UCSD-AML1 (cell line): ENCODE measurements around the gene CEP295NL.
A peak's percentile ranks its signal among the peaks of the same experiment; 100 is the strongest.
"Not testable (repeated sequence)": the region's sequence is repeated elsewhere in the genome, so short reads cannot be mapped to it uniquely, and the experiment has no call there.

Experiments used
- DNase-seq: peaks from one replicate; lab custom pipeline; 2025; ENCODE audit not compliant: unreplicated experiment; lab: John Stamatoyannopoulos, UW

The CEP295NL gene

GRCh38 chr17:78933025-78933958 is 30.3 kb upstream of the CEP295NL start:
- peak; percentile 76 for DNase-seq

- DNase-seq, result no peak
Measured at GRCh38 chr17:78929908-78930775, 27.1 kb upstream of the CEP295NL start.

GRCh38 chr17:78925662-78926555 is 22.9 kb upstream of the CEP295NL start:
- DNase-seq, result peak; percentile 44

DNA sequence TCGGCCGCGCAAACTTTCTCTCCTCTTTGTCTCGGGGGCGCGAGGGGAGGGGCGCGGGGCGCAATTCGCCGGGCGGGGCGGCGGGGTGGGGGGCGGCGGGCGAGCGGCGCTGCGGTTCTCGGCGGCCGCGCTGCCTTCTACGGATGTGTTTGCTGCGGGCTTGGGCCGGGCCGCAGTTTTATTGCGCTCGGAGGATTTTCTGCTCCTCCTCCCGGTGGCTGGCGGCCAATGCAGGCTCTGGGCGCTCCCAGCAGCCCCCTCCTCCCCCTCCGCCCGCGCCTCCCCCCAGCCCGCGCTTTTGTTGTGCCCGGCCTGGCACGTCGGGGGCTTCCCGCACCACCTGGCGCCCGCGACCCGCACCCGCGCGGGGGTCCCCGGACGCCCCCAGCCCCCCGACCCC is 22.2 kb upstream of the CEP295NL start, which contains the start of gene TIMP2:
TSS of gene TIMP2 (minus strand) at position 154 of the 400 bp plus-strand sequence. CDS start 299 bp downstream, outside the sequence.
- DNase-seq, result peak; percentile 81

DNA sequence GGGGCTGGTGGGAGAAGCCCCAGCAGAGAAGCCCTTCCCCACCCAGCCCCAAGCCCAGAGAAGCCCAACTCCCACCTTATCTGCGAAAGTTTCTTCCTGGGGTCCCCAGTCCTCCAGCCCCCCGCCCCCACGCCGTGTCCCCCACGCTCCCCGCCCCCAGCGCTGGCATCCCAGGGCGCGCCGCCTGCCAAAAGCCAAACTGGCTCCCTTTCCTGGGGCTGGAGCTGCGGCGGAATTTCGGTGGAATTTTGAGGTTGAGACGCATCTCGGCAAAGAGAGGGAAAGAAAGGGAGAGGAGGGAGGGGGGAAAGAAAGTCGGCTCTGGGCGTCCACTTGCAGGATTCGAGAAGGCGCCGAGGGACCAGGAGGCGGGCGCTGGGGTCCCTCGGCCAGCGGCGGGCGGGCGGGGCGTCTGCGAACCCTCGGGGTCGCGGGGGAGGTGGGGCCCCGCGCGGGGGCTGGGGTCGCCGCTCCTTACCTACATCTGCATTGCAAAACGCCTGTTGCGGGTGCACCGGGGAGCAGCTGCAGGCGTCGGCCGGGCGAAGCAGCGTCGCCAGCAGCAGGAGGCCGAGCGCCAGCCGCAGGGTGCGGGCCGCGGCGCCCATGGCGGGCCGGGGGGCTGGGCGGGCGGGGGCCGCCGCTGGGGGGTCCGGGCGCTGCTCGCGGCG is 21.6 kb upstream of the CEP295NL start:
- DNase-seq, result no peak

- DNase-seq, result peak; percentile 58
Measured at GRCh38 chr17:78923660-78924453, 20.9 kb upstream of the CEP295NL start.

GRCh38 chr17:78922816-78923498 is 20.0 kb upstream of the CEP295NL start:
- DNase-seq, result peak; percentile 46

DNA sequence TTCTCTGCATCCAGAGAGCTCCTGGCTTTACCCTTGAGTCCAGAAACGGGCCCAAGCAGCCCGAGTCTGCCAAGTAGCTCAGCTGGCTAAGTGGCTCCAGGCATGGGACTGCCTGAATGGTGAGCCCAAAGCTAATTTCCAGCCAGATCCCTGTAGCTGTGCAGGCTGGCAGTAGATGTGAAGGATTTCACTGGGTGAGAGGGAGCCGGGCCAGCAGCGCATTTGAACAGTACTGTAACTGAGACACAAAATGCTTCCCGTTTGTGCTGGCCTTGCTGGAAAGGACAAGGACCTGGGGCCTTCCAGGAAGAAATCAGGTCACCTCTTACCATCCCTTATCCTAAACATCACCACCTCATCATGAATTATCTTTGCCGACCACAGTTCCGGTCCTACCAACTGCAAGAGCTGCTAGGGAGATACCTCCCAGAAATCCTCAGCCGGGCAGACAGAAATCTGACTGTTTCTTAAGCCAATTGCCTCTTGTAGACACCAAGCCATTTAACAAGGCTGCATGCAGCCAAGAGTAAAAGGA is 18.5 kb upstream of the CEP295NL start:
- DNase-seq, result no peak

- no peak for DNase-seq
Measured at GRCh38 chr17:78920528-78920927, 17.5 kb upstream of the CEP295NL start.

- no peak for DNase-seq
Measured at GRCh38 chr17:78919861-78920450, 17.0 kb upstream of the CEP295NL start.

- no peak for DNase-seq
Measured at GRCh38 chr17:78918979-78919378, 16.0 kb upstream of the CEP295NL start.

DNA sequence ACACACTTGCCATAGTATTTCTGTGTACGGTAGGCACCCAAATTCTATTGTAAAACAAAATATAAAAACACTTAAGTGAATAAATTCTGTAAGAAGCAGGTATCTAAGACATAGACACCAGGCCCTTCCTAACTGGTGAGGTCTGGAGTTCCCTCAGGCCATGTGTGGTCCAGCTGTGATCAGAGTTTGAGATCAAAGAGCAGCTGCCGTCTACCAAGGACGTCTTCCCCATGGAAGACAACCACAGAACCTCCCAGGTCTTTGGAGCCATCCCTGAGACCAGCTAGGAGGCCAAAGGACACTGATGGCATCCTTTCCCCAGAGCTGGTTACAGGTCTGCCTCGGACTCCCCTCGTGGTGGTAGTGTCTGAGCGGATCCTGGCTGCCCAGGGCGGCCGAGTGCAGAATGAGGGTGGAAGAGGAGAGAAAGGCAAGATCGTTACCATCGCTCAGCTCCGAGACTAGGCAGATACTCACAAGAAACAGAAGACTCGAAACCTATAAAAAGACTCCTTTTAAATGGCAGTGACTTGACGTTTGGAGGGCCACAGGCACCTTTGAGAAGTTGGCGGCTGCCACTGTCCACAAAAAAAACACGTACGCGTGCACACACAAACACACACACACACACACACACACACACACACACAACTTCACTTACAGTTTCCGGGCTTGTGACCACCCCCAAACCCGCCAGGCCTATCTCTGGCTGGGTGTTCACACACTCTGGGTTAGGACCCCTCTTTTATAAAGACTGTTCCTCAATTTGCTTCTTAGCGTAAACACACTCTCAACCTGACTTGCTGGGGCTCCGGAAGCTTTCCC is 14.7 kb upstream of the CEP295NL start:
- no peak for DNase-seq

DNA sequence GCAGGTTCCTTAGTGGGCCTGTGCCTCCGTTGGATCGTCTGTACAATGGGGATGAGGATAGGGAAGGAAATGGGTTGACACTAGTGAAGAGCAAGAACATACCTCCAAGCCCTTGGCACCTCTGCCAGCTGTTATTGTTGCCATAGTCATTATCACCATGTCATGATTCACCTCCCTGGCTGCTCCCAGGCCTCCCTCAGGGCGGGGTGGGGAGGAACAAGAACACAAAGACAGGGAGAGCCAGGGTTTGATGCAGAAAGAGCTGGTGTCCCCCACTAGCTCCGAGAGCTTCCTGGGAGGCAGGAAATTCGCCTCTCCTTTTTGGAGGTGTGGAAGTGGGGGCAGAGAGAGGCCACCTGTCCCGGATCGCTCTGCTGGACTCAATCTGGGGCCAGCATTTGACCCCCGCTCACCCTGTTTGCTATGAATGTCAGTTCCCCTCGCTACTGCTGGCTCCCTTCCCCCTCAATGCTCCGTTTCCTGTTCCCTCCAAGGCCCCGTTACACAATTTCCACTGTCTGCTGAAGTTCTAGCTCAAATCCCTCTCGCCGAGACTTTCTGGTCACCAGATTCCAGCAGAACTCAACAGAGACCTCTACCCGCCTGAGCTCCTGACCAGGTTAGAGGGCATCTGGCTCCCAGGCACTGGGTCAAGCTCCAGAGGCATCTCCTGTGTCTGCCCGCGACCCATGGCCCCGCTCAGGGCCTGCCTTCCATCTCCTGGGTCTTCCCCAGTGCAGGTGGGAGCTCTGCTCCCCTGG is 13.1 kb upstream of the CEP295NL start:
- DNase-seq, result peak; percentile 55

DNA sequence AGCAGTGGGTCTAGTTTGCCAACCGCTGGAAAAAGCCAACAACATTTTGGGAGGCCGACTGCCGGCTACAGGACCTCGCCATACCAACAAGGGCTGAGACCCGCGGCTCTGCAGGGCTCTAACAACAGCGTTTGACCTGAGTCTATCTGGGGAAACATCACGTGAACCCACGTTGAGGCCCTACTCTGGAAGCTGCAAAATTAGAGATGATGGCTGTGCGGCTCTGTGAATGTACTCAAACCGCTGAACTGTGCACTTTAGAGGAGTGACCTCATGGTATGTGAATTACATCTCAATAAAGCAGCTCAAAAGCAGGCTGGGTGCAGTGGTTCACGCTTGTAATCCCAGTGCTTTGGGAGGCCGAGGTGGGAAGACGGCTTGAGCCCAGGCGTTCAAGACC is 10.1 kb upstream of the CEP295NL start:
- no peak for DNase-seq

- no peak for DNase-seq
Measured at GRCh38 chr17:78912082-78912481, 9.1 kb upstream of the CEP295NL start.

- not testable (repeated sequence) for DNase-seq
Measured at GRCh38 chr17:78911543-78911942, 8.5 kb upstream of the CEP295NL start.
